ENCODE results near the gene PTBP3.
"Not testable (repeated sequence)": the region's sequence is repeated elsewhere in the genome, so short reads cannot be mapped to it uniquely, and the experiment has no call there.

The PTBP3 gene

GRCh38 chr9:112322701-112323377 lies 10.6 kb downstream of the PTBP3 start:
- no peak for DNase-seq

DNA sequence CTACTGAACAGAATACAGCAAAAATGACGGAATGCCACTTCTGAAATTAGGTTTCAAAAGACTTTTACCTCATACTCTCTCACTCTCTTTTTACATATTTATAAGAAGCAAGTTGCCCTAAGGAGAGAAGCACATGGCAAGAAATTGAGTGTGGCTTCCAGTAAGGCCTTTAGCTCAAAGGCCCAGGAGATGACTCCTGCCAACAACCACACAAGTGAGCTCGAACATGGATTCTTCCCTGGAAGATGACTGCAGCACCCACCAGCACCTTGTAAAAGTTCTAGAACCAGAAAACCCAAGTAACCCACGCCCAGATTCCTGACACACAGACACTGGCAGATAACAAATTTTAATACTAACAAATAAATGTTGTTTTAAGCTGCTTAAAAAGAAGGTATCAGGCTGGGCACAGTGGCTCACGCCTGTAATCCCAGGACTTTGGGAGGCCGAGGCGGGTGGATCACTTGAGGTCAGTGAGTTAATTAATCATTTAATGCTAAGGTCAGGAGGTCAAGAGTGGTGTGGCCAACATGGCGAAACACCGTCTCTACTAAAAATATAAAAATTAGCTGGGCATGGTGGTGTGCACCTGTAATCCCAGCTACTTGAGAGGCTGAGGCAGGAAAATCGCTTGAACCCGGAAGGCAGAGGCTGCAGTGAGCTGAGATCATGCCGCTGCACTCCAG lies 17.0 kb downstream of the PTBP3 start:
- DNase-seq: no peak

GRCh38 chr9:112315331-112316257 lies 17.8 kb downstream of the PTBP3 start:
- DNase-seq: no peak

- DNase-seq: no peak
These were observed 21.3 kb downstream of the PTBP3 start for GRCh38 chr9:112312139-112312538.

DNA sequence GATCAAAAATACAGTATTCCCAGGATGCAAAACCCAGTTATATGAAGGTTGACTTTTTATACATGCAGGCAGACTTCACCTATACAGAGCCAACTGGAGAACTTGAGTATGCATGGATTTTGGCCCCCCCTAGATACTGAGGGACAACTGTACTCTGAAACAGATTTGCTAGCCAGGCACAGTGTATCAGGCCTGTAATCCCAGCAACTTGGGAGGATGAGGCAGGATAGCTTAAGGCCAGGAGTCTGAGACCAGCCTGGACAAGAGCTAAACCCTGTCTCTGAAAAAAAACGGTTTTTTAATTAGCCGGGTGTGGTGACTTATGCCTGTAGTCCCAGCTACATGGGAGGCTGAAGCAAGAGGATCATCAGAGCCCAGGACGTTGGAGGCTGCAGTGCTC lies 21.9 kb downstream of the PTBP3 start:
- DNase-seq: no peak

DNA sequence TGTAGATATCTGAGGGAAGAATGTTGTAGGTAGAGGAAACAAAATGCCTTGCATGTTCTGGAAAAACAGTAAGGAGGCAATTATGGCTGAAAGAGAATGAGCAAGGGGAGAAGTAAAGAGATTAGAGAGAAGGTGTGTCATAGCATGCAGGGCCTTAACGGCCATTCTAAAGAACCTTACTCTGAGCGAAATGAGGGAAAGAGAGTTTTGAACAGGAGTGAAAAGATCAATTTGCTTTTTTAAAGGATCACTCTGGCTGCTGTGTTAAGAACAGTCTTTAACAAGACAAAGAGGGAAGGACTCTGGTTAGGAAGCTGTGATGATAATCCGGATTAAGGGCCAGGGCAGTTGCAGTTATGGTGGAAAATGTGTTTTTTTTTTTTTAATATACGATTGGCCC lies 22.6 kb downstream of the PTBP3 start:
- DNase-seq: no peak

DNA sequence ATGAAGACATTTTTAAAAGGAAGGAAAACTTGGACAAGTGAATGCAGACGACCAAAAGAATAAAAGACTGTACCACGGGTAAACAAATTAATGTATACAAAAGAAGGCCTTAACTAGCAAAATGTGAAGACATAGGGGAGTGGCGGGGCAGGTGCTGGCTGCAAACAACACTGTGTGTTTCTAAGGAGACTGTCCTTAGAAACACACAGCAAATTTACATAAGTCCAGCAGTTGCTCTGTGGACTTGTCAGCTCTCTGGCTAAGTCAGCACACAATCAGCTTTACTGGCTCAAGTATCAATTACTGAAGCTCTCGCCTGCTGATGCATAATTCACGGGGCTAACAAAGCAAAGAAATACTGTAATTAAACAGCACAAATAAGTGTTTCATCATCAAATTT lies 24.8 kb downstream of the PTBP3 start:
- DNase-seq: no peak

DNA sequence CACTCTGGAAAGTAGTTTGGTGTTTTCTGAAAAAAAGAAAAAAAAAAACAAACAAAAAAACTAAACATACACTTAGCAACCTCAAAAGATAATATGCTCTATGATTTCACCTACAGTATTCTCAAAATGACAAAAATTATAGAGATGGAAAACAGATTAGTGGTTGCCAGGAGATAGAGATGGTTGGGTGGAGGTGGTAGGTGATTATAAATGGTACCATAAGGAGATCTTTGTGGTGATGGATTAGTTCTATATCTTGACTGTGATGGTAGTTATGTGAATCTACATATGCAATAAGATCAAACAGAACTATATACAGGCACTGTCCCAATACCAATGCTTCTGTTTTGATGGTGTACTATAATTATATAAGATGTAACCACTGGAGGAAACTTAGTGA lies 32.0 kb downstream of the PTBP3 start:
- DNase-seq: no peak

DNA sequence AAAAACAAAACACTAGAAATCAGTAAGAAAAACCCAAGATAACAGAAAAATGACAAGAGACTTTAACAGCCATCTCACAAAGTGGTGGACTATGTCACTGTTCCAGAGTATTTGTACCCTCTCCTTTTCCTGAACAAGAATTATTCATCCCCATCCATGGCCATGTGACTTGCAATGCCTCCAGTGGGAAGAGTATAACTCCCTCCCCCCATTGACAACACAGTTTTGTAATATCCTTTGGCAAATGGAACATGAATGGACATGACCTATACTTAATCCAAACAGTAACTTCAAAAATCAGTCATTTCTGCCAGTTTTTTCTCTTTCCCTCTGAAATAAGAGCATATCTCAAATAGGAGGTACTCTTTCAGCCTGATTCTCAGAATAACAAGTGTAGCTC lies 33.9 kb downstream of the PTBP3 start:
- no peak for DNase-seq

- no peak for DNase-seq
These were observed 36.5 kb downstream of the PTBP3 start for GRCh38 chr9:112296929-112297328.

DNA sequence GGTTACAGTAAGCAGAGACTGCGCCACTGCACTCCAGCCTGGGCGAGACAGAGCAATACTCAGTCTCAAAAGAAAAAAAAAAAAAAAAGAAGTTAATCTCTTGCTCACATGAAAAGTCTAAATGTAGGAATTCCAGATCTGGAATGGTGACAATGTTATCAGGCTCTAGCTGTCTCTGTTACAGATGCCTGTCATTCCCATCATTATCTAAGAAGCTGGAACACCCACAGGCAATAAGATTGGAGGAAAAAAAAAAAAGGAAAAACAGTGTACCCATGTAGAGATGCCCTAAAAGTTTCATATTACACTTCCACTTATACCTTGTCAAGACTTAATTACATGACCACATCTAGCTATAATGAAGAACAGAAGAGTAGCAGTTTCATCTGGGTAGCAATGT lies 38.2 kb downstream of the PTBP3 start:
- no peak for DNase-seq

DNA sequence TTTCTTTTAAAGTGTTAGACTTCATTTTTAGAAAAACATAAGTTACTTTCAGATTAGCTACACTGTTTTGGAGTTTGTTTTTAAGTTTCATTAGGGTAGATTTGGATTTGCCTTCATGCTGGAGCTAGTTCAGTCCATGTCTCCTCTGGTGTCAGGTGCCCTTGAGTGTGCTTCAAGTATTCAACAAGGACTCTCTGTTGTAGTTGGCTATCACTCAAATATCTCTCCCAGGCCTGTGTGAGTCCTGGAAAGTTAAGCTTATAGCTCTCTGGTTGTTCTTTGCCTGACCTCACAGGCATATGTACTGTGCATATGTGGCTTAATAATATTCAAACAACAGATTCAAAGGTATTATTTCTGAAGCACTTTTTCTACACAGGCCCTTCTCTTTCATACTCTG lies 45.4 kb downstream of the PTBP3 start:
- no peak for DNase-seq

- DNase-seq: no peak
These were observed 46.5 kb downstream of the PTBP3 start for GRCh38 chr9:112286926-112287325.

- DNase-seq: no peak
These were observed 48.4 kb downstream of the PTBP3 start for GRCh38 chr9:112285056-112285455.

DNA sequence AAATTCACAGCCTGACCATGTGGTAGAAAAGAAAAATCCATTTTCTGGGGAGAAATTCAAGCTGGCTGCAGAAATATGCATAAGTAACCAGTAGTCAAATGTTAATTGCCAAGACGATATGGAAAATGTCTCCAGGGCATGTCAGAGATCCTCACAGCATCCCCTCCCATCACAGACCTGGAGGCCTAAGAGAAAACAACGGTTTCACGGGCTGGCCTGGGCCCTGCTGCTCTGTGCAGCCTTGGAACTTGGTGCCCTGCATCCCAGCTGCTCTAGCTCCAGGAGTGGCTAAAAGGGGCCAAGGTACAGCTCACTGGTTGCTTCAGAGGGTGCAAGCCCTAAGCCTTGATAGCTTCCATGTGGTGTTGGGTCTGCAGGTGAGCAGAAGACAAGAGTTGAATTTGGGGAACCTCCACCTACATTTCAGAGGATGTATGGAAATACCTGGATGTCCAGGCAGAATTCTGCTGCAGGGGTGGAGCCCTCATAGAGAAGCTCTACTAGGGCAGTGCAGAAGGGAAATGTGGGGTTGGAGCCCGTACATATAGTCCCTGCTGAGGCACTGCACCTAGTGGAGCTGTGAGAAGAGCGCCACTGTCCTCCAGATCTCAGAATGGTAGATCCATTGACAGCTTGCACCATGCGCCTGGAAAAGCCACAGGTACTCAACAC lies 49.7 kb downstream of the PTBP3 start:
- DNase-seq: no peak

DNA sequence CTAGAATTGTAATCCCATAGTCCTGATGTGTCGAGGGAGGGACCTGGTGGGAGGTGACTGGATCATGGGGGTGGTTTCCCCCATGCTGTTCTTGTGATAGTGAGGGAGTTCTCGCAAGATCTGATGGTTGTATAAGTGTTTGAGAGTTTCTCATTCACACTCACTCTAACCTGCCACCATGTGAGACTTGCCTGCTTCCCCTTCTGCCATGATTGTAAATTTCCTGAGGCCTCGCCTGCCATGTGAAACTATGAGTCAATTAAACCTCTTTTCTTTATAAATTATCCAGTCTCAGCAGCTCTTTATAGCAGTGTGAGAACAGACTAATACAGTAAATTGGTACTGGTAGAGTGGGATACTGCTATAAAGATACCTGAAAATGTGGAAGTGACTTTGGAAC lies 50.6 kb downstream of the PTBP3 start:
- DNase-seq: not testable (repeated sequence)

- no peak for DNase-seq
These were observed 52.5 kb downstream of the PTBP3 start for GRCh38 chr9:112280904-112281303.

- DNase-seq: no peak
These were observed 53.9 kb downstream of the PTBP3 start for GRCh38 chr9:112279501-112279900.

DNA sequence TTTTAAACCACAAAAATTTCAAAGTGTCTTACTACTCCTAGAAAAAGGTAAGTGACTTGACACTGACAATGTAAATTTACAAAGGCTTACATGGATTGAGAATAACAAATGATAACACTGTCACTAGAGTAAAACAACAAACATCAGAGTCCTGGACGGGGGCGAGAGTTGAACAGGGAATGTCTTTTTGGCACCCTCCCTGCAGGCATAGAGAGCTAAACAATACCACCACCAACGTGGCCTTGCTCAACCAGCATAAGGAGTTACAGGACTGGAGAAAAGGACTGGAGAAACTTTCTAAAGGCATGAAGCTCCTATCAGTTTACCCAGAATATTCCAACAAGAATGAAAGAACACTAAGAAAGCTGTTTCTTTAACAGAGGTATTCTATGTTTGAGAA lies 55.3 kb downstream of the PTBP3 start:
- DNase-seq: no peak

DNA sequence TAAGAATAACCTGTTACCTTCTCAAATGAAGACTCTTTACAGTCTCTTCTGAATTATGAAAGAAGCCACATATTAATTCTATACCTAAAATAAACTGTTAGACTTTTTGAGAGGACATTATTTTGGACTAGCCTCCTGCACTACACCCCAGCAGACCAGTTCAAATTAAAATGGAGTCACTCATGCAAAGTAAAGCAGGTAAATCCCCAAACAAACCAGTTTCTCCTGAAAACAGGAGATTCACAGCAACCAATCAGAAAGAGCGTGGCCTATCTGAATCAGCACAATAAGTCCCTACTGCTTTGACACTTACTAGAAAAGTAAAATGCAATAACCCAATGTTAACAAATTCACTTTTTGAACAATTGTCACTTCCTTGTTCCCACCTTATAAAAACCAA lies 58.8 kb downstream of the PTBP3 start:
- no peak for DNase-seq

GRCh38 chr9:112273876-112274275 lies 59.5 kb downstream of the PTBP3 start:
- DNase-seq: no peak

- DNase-seq: no peak
These were observed 61.8 kb downstream of the PTBP3 start for GRCh38 chr9:112271466-112272098.

DNA sequence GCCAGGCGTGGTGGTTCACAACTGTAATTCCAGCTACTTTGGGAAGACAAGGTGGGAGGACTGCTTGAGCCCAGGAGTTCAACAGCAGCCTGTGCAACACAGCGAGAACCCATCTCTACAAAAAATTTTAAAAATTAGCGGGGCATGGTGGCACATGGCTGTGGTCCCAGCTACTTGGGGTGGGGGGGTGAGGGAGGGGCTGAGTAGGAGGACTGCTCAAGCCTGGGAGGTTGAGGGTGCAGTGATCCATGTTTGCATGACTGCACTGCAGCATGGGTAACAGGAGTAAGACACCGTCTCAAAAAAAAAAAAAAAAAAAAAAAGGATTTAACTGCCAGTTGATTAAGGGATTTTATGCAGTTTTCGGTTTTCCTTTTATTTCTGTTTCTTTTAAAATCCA lies 65.0 kb downstream of the PTBP3 start:
- DNase-seq: no peak

Measured in cortex of kidney (tissue), 1 donor.